MM.1S (cell line): Measurements from ENCODE around the gene ZBTB46.

Experiments used
- EZH2 ChIP-seq: fragments of 300-600 bp; sonication (generic); optimal IDR thresholded peaks from 2 replicates; pipeline ENCODE3; 2017; ENCODE audit warnings: low read depth, mild to moderate bottlenecking, antibody characterized with exemption, low read length, mixed read lengths
- TF ChIP-seq, protein P1 (sequence below): fragments of 300-600 bp; sonication (generic); IDR thresholded peaks from 2 replicates; pipeline ENCODE4 v1.5.1; 2016; ENCODE audit warnings: antibody characterized with exemption, low read length, mixed read lengths

DNA sequence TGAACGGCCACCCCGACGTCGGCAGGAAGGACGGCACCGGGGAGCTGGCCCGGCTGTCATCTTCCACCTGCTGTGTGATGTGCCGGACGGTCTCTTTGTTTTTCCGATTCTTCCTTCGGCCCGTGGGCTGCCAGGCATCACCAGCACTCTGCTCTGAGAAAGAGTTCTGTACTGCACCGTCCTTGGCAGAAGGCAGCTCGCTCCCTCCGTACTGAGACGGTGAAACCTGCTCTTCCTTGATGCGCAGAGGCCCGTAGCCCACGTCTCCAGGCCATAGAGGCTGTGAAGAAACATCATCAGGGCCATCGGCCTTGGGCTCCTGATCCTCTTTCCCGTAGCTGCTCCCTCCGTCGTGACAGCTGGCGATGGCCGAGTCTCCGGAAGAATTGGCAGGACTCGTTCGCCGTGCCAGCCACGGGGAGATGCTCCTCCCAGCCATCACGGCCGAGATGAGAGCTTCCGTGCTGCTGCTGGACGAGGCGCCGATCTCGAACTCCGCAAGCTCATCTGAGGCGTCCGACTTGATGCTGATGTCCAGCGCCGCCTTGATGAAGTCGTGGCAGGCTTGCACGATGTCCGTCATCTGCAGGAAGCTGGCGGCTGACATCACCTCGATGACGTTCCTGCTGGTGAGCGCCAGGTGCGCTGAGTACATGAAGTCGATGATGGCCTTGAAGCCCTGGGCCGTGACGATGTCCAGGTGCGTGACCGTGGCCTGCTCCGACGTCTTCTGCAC, 41.1 kb downstream of the ZBTB46 start:
- TF ChIP-seq, protein P1, sequence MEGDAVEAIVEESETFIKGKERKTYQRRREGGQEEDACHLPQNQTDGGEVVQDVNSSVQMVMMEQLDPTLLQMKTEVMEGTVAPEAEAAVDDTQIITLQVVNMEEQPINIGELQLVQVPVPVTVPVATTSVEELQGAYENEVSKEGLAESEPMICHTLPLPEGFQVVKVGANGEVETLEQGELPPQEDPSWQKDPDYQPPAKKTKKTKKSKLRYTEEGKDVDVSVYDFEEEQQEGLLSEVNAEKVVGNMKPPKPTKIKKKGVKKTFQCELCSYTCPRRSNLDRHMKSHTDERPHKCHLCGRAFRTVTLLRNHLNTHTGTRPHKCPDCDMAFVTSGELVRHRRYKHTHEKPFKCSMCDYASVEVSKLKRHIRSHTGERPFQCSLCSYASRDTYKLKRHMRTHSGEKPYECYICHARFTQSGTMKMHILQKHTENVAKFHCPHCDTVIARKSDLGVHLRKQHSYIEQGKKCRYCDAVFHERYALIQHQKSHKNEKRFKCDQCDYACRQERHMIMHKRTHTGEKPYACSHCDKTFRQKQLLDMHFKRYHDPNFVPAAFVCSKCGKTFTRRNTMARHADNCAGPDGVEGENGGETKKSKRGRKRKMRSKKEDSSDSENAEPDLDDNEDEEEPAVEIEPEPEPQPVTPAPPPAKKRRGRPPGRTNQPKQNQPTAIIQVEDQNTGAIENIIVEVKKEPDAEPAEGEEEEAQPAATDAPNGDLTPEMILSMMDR, result no peak
- no peak for TF ChIP-seq EZH2
